T follicular helper cell (primary cell): Measurements from ENCODE around the gene ARL6IP1.

Source experiments
- DNase-seq: peaks from one replicate; pipeline ENCODE4 v3.0.0-alpha.2; 2020; ENCODE audit warnings: low read depth
- total RNA-seq, 2 experiments: gene quantifications; one replicate each; lab custom pipeline; 2026; lab: John Stamatoyannopoulos, UW

The ARL6IP1 gene
- total RNA-seq = 83.9 to 116 reads per million in 2 experiments

GRCh38 chr16:18801145-18801972, at the start of gene ARL6IP1:
ARL6IP1 (minus strand) TSS chr16:18801549; CDS start chr16:18801466, 83 bp downstream.
- DNase-seq = peak; percentile 99

- no peak for DNase-seq
Measured at GRCh38 chr16:18846416-18846815, 45.1 kb upstream of the ARL6IP1 start.

- no peak for DNase-seq
Measured at GRCh38 chr16:18842565-18842964, 41.2 kb upstream of the ARL6IP1 start.

- no peak for DNase-seq
Measured at GRCh38 chr16:18841833-18842525, 40.6 kb upstream of the ARL6IP1 start.

- no peak for DNase-seq
Measured at GRCh38 chr16:18839555-18839954, 38.2 kb upstream of the ARL6IP1 start.

- no peak for DNase-seq
Measured at GRCh38 chr16:18836702-18837101, 35.4 kb upstream of the ARL6IP1 start.

GRCh38 chr16:18834864-18835263, 33.5 kb upstream of the ARL6IP1 start:
- DNase-seq = no peak

GRCh38 chr16:18833707-18834505, 32.6 kb upstream of the ARL6IP1 start:
- DNase-seq = no peak

GRCh38 chr16:18832613-18833012, 31.3 kb upstream of the ARL6IP1 start:
- DNase-seq = no peak

GRCh38 chr16:18832006-18832405, 30.7 kb upstream of the ARL6IP1 start:
- DNase-seq = no peak

- DNase-seq = no peak
Measured at GRCh38 chr16:18829251-18829650, 27.9 kb upstream of the ARL6IP1 start.

- no peak for DNase-seq
Measured at GRCh38 chr16:18827890-18828289, 26.5 kb upstream of the ARL6IP1 start.

- DNase-seq = no peak
Measured at GRCh38 chr16:18816286-18816685, 14.9 kb upstream of the ARL6IP1 start.

- DNase-seq = no peak
Measured at GRCh38 chr16:18811925-18812324, 10.6 kb upstream of the ARL6IP1 start.

GRCh38 chr16:18809165-18809564, 7.8 kb upstream of the ARL6IP1 start:
- no peak for DNase-seq

- no peak for DNase-seq
Measured at GRCh38 chr16:18805257-18805773, 4.0 kb upstream of the ARL6IP1 start.

GRCh38 chr16:18804540-18804939, 3.2 kb upstream of the ARL6IP1 start:
- no peak for DNase-seq

GRCh38 chr16:18803569-18804462, 2.5 kb upstream of the ARL6IP1 start:
- no peak for DNase-seq

GRCh38 chr16:18802767-18803343, 1.5 kb upstream of the ARL6IP1 start:
- DNase-seq = no peak

GRCh38 chr16:18800775-18801144, 589 bp downstream of the ARL6IP1 start:
- DNase-seq = no peak

- no peak for DNase-seq
Measured at GRCh38 chr16:18800293-18800692, 1.1 kb downstream of the ARL6IP1 start.
